ENCODE data around the gene HIVEP3.
A peak's percentile ranks its signal among the peaks of the same experiment; 100 is the strongest.

HIVEP3 gene

GRCh38 chr1:41653574-41653973, 265.1 kb downstream of the HIVEP3 start:
- H3K27ac ChIP-seq = no peak overlapping the region
- no peaks in the 10 kb centered on the region for H3K9me3 ChIP-seq
- no peak for DNase-seq
- intact Hi-C loops (cut with DNase I; ENCODE audit: low total_unique reads) = no loop called here
- no peaks in the 10 kb centered on the region for H3K27me3 ChIP-seq
- no peaks in the 10 kb centered on the region for H3K36me3 ChIP-seq
- TF ChIP-seq, protein P1, sequence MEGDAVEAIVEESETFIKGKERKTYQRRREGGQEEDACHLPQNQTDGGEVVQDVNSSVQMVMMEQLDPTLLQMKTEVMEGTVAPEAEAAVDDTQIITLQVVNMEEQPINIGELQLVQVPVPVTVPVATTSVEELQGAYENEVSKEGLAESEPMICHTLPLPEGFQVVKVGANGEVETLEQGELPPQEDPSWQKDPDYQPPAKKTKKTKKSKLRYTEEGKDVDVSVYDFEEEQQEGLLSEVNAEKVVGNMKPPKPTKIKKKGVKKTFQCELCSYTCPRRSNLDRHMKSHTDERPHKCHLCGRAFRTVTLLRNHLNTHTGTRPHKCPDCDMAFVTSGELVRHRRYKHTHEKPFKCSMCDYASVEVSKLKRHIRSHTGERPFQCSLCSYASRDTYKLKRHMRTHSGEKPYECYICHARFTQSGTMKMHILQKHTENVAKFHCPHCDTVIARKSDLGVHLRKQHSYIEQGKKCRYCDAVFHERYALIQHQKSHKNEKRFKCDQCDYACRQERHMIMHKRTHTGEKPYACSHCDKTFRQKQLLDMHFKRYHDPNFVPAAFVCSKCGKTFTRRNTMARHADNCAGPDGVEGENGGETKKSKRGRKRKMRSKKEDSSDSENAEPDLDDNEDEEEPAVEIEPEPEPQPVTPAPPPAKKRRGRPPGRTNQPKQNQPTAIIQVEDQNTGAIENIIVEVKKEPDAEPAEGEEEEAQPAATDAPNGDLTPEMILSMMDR (IDR thresholded peaks at IDR 0.05) = no peak
- H3K4me3 ChIP-seq = no peak overlapping the region
- peaks cover 0 to 9% (median 2%) of the 10 kb centered on the region in 4 donors for H3K4me1 ChIP-seq

DNA sequence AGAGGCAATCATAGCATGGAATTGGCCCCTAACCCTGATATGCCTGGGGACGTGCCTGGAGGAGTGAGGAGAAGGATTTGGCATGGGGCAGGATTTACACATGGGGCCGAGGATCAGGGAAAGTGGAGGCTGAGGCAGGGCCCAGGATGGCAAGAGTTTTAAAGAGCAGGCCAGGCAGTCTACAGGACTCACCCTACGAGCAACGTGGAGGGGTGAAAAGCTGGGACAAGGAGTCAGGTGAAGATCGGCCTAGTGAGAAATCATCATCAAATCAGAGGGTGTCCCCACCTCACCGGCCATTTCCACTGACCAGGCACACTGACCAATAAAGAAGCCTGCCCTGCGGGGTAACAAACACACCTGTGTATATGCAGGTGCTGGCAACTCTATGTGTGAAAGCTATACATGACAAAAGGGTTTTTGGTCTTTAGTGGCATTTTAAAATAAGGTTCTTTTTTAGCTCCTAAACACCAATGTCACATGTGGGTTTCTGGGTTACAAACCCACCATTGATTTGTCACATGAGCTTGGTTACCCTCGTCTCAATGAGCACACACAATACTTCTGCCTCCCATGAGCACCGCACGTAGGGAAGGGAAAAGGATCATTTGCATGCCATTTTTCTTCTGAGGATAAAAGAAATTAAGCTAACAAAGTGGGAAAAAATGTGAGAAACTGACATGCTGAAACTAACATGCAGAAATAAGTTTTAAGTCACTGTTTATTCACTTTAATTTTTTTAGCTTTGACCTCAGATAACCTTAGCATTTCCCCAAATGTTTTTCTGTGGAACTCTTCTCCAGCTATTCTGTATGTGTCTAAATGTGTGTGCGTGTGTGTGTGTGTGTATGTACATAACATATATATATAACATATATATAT, 266.1 kb downstream of the HIVEP3 start:
- Histone ChIP-seq H3K27ac (no peak overlapping the region), H3K27me3 (peaks cover 0 to 3% of the 10 kb centered on the region in 2 donors), H3K4me1 (peaks cover 0 to 9% (median 2%) of the 10 kb centered on the region in 4 donors), H3K9me3 (no peaks in the 10 kb centered on the region), H3K4me3 (no peak overlapping the region), H3K36me3 (no peaks in the 10 kb centered on the region)
- intact Hi-C loops (cut with DNase I; ENCODE audit: low total_unique reads) = no loop called here
- no peak for DNase-seq
- TF ChIP-seq, protein P1 (IDR thresholded peaks at IDR 0.05) = no peak

DNA sequence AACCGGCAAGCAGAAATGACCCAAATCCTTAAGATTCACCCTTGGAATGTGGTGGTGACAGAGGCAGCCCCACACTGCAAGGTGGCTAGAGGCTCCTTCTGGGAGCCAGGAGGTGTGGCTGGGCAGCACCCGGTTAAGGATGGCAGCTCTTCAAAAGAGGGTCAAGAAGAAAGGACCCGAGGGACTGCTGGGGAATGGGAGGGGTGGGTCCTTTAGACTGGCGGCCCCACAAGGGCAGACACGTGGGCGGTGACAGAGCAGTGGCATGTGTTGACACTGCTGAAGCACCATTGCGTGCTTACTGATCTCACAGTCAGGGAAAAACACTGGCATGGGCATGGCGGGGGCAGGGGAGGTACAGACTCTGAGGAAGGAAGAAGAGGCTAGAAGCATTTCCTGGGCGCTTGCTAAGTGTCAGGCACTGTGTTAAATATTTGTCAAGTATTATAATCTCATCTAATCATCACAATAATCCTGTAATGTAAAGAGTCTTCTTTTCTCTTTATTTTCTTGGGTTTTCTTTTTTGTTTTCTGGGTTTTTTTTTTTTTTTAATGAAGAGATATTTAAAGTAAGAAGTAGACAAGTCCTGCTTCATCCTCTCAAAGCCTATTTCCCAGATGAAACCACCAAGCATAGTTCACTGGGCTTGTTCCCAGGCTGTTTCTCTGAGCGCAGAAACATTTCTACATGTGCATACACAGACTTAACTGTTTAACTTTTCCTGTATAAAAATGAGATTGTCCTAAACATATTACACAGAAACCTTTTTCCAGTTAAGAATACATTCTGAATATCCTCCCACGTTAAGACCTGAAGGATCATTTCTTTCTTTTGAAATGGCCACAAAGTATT, 268.5 kb downstream of the HIVEP3 start:
- Histone ChIP-seq H3K4me1 (peaks cover 0 to 9% (median 2%) of the 10 kb centered on the region in 4 donors), H3K27me3 (peaks cover 0 to 4% of the 10 kb centered on the region in 2 donors), H3K9me3 (no peaks in the 10 kb centered on the region), H3K27ac (no peak overlapping the region), H3K36me3 (no peaks in the 10 kb centered on the region), H3K4me3 (no peak overlapping the region)
- intact Hi-C loops (cut with DNase I; ENCODE audit: low total_unique reads) = no loop called here
- peak in 1 of 2 donors; percentile 32 for DNase-seq
- TF ChIP-seq, protein P1 (IDR thresholded peaks at IDR 0.05) = no peak

DNA sequence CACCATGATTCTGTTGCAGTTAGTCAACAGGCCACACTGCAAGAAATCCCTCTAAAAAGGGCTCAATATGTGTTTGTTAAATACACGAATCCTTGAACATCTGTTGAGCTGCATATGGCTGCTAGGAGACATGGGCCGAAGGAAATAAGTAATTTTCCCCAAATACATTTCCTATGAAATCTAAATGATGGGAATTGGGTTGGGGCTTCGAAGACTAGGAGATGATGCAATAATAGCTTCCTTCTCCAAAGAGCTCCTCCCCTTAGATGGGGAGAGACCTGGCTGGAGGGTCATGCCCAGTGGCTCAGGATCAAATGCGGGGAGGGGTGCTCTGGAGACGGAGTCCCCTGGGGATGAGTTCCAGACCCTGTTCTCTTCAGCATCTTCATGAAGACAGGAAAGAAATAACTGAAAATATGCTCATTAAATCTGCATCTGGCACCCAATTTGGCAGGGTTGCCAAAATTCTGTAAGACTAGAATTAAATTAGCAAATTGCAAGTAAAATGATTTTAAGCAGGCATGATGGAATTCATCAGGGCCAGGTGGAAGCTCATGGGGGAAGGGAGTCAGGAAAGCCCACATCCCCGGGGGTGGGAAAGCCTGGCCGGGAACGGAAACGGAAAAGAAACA, 269.2 kb downstream of the HIVEP3 start:
- H3K27me3 ChIP-seq = peaks cover 0 to 4% of the 10 kb centered on the region in 2 donors
- H3K27ac ChIP-seq = no peak overlapping the region
- H3K36me3 ChIP-seq = no peaks in the 10 kb centered on the region
- H3K9me3 ChIP-seq = no peaks in the 10 kb centered on the region
- H3K4me1 ChIP-seq = peaks cover 0 to 9% (median 2%) of the 10 kb centered on the region in 4 donors
- TF ChIP-seq, protein P1 (IDR thresholded peaks at IDR 0.05) = no peak
- intact Hi-C loops (cut with DNase I; ENCODE audit: low total_unique reads) = no loop called here
- H3K4me3 ChIP-seq = no peak overlapping the region
- DNase-seq = no peak

DNA sequence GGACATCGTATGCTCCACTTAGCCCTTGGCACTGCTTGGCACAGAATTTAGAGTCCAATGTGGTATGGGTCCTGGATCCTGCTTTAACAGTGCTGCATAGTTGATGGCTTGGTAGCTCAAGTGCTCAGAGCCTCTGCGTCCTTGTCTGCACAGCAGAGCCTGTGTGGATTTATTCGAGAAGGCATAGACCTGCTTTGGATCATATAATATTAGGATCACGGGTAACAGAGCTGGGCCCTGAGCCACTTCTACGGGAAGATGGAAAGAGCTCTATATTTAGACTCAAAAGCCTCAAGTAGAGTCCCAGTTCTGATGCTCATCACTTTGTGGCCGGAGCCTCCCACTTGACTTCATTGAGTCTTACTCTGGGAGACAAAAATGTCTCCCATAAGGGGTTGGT, 269.9 kb downstream of the HIVEP3 start:
- TF ChIP-seq, protein P1 (IDR thresholded peaks at IDR 0.05) = no peak
- Histone ChIP-seq H3K36me3 (no peaks in the 10 kb centered on the region), H3K27ac (no peak overlapping the region), H3K9me3 (no peaks in the 10 kb centered on the region), H3K27me3 (peaks cover 0 to 4% of the 10 kb centered on the region in 2 donors), H3K4me3 (no peak overlapping the region), H3K4me1 (peaks cover 0 to 9% (median 2%) of the 10 kb centered on the region in 4 donors)
- intact Hi-C loops (cut with DNase I; ENCODE audit: low total_unique reads) = no loop called here
- DNase-seq = no peak

All from tibial artery (tissue), 4 donors.